Measurements from ENCODE around the gene ANKRD37. TPM values are rescaled to one million over a fixed set of nuclear protein-coding genes. Genes with fewer than 3 reads are reported as not detected.

Gene ANKRD37
- total and polyA plus RNA-seq, 2 of the 8 experiments (the other 6 are each of a cell fraction or from before 2014, with no cell fraction given): 2.8 to 3.4 TPM

- Histone ChIP-seq H3K23me2 (ENCODE audit: low read depth, low read length) (no peaks in the 10 kb centered on the region), H3K4ac (replicated peaks; ENCODE audit: insufficient read length, low read depth, low read length) (no peak overlapping the region), H4K8ac (ENCODE audit: extremely low read depth, insufficient read depth, low read length) (no peak overlapping the region), H3K9ac (replicated peaks in 1 of 4; ENCODE audit: extremely low read depth in 1 of 4, low read depth in 3 of 4, low read length in 3 of 4) (no peak overlapping the region), H3K79me1 (ENCODE audit: low read depth, low read length) (no peaks in the 10 kb centered on the region), H3K27me3 (replicated peaks in 1 of 4; ENCODE audit: control insufficient read depth in 3 of 4, extremely low read depth in 1 of 4, insufficient read depth in 3 of 4, low read length in 3 of 4) (no peaks in the 10 kb centered on the region), H2AFZ (ENCODE audit: low read length) (no peak overlapping the region), H2BK15ac (ENCODE audit: low read length) (no peak overlapping the region), H2BK12ac (ENCODE audit: low read depth, low read length) (no peak overlapping the region), H3K79me2 (ENCODE audit: control insufficient read depth in 1 of 2, insufficient read depth in 2 of 2, low read length in 2 of 2) (no peaks in the 10 kb centered on the region), H4K5ac (ENCODE audit: insufficient read length, low read depth, low read length) (no peak overlapping the region), H3K27ac (ENCODE audit: low read depth, low read length) (no peak overlapping the region), H4K20me1 (replicated peaks in 1 of 2; ENCODE audit: control insufficient read depth in 1 of 2, insufficient read depth in 2 of 2, low read length in 2 of 2) (no peaks in the 10 kb centered on the region), H2BK20ac (ENCODE audit: low read length) (no peak overlapping the region), H3K14ac (ENCODE audit: insufficient read length) (no peak overlapping the region), H3K4me1 (replicated peaks in 1 of 4; ENCODE audit: control insufficient read depth in 3 of 4, insufficient read depth in 4 of 4, low read length in 3 of 4) (peaks cover 0 to 3% (median 0%) of the 10 kb centered on the region in 4 experiments; a peak in 1 of 7 replicates), H3K23ac (ENCODE audit: insufficient read length) (no peak overlapping the region), H2BK120ac (replicated peaks; ENCODE audit: low read depth, low read length) (no peak overlapping the region), H3K9me3 (ENCODE audit: insufficient read depth in 2 of 2, low read depth in 1 of 2, low read length in 1 of 2) (no peaks in the 10 kb centered on the region), H2AK5ac (ENCODE audit: low read depth, low read length) (no peak overlapping the region), H3K36me3 (ENCODE audit: control insufficient read depth in 2 of 4, insufficient read depth in 4 of 4, low read length in 3 of 4) (no peaks in the 10 kb centered on the region), H2BK5ac (ENCODE audit: low read depth, low read length) (no peak overlapping the region), H3K56ac (replicated peaks; ENCODE audit: insufficient read length, low read depth, low read length) (no peak overlapping the region), H4K91ac (replicated peaks; ENCODE audit: insufficient read length, low read length) (no peak overlapping the region), H3K18ac (ENCODE audit: extremely low read depth, low read length) (no peak overlapping the region), H3K4me3 (ENCODE audit: extremely low read depth in 1 of 4, insufficient read depth in 2 of 4, low read depth in 3 of 4, low read length in 4 of 4) (no peak overlapping the region), H3K4me2 (ENCODE audit: insufficient read depth in 1 of 2, low read depth in 2 of 2, low read length in 2 of 2) (no peak overlapping the region)
- TF ChIP-seq SAP30 (IDR thresholded peaks at IDR 0.05; ENCODE audit: insufficient read depth, insufficient replicate concordance, low read length) (no peak), HDAC6 (IDR thresholded peaks at IDR 0.05; ENCODE audit: low read depth, low read length) (no peak), ZNF274 (IDR thresholded peaks at IDR 0.05; ENCODE audit: borderline replicate concordance, extremely low read depth, low read length) (no peak), SP1 (IDR thresholded peaks at IDR 0.05; ENCODE audit: low read depth, low read length) (no peak), CHD1 (IDR thresholded peaks at IDR 0.05; ENCODE audit: low read depth, low read length) (no peak), BCL11A (IDR thresholded peaks at IDR 0.05; ENCODE audit: low read depth in 2 of 2, low read length in 2 of 2) (no peak), FOSL1 (IDR thresholded peaks at IDR 0.05; ENCODE audit: insufficient read depth, low read depth, low read length) (no peak), GTF2F1 (IDR thresholded peaks at IDR 0.05; ENCODE audit: borderline replicate concordance, low read depth, low read length) (no peak), JUND (IDR thresholded peaks at IDR 0.05; ENCODE audit: low read length) (no peak), KDM4A (IDR thresholded peaks at IDR 0.05; ENCODE audit: low read depth, low read length, severe bottlenecking) (no peak)
- TF ChIP-seq, protein P1, sequence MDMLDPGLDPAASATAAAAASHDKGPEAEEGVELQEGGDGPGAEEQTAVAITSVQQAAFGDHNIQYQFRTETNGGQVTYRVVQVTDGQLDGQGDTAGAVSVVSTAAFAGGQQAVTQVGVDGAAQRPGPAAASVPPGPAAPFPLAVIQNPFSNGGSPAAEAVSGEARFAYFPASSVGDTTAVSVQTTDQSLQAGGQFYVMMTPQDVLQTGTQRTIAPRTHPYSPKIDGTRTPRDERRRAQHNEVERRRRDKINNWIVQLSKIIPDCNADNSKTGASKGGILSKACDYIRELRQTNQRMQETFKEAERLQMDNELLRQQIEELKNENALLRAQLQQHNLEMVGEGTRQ (IDR thresholded peaks at IDR 0.05; ENCODE audit: low read length): no peak
- TF ChIP-seq, protein P2, sequence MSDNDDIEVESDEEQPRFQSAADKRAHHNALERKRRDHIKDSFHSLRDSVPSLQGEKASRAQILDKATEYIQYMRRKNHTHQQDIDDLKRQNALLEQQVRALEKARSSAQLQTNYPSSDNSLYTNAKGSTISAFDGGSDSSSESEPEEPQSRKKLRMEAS (IDR thresholded peaks at IDR 0.05): no peak
- ChIA-PET POLR2A (ENCODE audit: partially characterized antibody) (interaction anchor here (5.5 kb wide), 1 partner anchor 9 kb away, joined by 25 read pairs; the partner anchor contains the start of genes ANKRD37 and LRP2BP), CTCF (ENCODE audit: partially characterized antibody) (interaction anchor here (0.6 to 1.2 kb wide), 3 partner anchors 160 to 789 kb away, joined by 3 to 4 read pairs (median 3); no protein-coding TSS in a partner anchor)
- FAIRE-seq (no peak), DNase-seq (ENCODE audit: low read depth in 1 of 2, low spot score in 2 of 2) (no peak)
- WGBS, 2 experiments (ENCODE audit: extremely low coverage in 1 of 2, insufficient coverage in 1 of 2, insufficient read length in 1 of 2, insufficient replicate concordance in 2 of 2, low coverage in 1 of 2, low lambda C conversion rate in 2 of 2, missing lambda C conversion rate in 1 of 2): 93% methylated on average over 12 of the region's 12 CpGs; no CpG with 5 or more reads in 1 of the 2 experiments
Observed at GRCh38 chr4:185387957-185388356, 8.7 kb upstream of the ANKRD37 start.

Measured in H1 (cell line).